ENCODE data around the gene GPSM1. TPM values are rescaled to one million over a fixed set of nuclear protein-coding genes. Genes with fewer than 3 reads are reported as not detected.

The GPSM1 gene
- total RNA-seq, 1 donor from 2014 or later = 140 TPM

GRCh38 chr9:136355616-136356557 lies 28.5 kb downstream of the GPSM1 start:
- Mint-ChIP-seq H3K4me3 (ENCODE audit: unreplicated experiment) (no peak overlapping the region), H3K9me3 (ENCODE audit: unreplicated experiment) (peaks cover 14% of the 10 kb centered on the region), H3K36me3 (ENCODE audit: unreplicated experiment) (no peaks in the 10 kb centered on the region), H3K27me3 (ENCODE audit: unreplicated experiment) (peaks cover 5% of the 10 kb centered on the region), H3K4me1 (ENCODE audit: low read depth, unreplicated experiment) (peaks cover 2% of the 10 kb centered on the region), H3K27ac (ENCODE audit: unreplicated experiment) (no peak overlapping the region)
- TF ChIP-seq, protein P1, sequence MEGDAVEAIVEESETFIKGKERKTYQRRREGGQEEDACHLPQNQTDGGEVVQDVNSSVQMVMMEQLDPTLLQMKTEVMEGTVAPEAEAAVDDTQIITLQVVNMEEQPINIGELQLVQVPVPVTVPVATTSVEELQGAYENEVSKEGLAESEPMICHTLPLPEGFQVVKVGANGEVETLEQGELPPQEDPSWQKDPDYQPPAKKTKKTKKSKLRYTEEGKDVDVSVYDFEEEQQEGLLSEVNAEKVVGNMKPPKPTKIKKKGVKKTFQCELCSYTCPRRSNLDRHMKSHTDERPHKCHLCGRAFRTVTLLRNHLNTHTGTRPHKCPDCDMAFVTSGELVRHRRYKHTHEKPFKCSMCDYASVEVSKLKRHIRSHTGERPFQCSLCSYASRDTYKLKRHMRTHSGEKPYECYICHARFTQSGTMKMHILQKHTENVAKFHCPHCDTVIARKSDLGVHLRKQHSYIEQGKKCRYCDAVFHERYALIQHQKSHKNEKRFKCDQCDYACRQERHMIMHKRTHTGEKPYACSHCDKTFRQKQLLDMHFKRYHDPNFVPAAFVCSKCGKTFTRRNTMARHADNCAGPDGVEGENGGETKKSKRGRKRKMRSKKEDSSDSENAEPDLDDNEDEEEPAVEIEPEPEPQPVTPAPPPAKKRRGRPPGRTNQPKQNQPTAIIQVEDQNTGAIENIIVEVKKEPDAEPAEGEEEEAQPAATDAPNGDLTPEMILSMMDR (IDR thresholded peaks at IDR 0.05; ENCODE audit: partially characterized antibody, unreplicated experiment) = no peak
- DNase-seq = no peak

DNA sequence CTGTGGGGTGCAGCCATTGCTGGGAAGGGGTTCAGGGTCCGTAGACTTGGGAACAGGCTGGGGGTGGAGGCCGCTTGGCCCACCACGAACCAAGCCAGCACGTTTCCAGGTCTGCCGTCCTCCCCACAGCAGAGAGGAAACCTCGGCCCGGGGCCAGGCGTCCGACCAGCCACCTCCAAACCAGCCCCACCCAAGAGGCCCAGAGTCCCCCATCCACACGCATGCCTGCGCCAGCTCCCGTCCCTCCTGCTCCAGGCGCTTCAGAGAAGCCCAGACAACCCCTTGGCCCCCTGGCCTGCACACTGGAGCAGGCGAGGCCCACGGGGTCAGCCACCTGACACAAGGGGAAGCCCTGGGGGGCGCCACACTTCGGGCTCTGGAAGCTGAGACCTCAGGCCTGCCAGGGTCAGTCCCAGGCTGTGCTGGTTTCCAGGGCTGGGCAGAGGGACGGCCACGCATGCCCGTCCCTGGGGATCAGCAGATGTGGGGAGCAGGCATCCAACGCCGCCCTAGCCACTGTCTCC lies 29.9 kb downstream of the GPSM1 start:
- Mint-ChIP-seq H3K4me1 (ENCODE audit: low read depth, unreplicated experiment) (peaks cover 2% of the 10 kb centered on the region), H3K27me3 (ENCODE audit: unreplicated experiment) (peaks cover 5% of the 10 kb centered on the region), H3K4me3 (ENCODE audit: unreplicated experiment) (no peak overlapping the region), H3K27ac (ENCODE audit: unreplicated experiment) (no peak overlapping the region), H3K36me3 (ENCODE audit: unreplicated experiment) (no peaks in the 10 kb centered on the region), H3K9me3 (ENCODE audit: unreplicated experiment) (peaks cover 12% of the 10 kb centered on the region)
- no peak for DNase-seq
- TF ChIP-seq, protein P1 (IDR thresholded peaks at IDR 0.05; ENCODE audit: partially characterized antibody, unreplicated experiment) = no peak

- Mint-ChIP-seq H3K4me1 (ENCODE audit: low read depth, unreplicated experiment) (peaks cover 3% of the 10 kb centered on the region), H3K27ac (ENCODE audit: unreplicated experiment) (no peak overlapping the region), H3K36me3 (ENCODE audit: unreplicated experiment) (no peaks in the 10 kb centered on the region), H3K4me3 (ENCODE audit: unreplicated experiment) (no peak overlapping the region), H3K27me3 (ENCODE audit: unreplicated experiment) (peaks cover 8% of the 10 kb centered on the region), H3K9me3 (ENCODE audit: unreplicated experiment) (peaks cover 13% of the 10 kb centered on the region)
- TF ChIP-seq, protein P1 (IDR thresholded peaks at IDR 0.05; ENCODE audit: partially characterized antibody, unreplicated experiment) = no peak
- DNase-seq = no peak
Measured at GRCh38 chr9:136358016-136358415, 30.7 kb downstream of the GPSM1 start.

GRCh38 chr9:136358888-136359287 lies 31.5 kb downstream of the GPSM1 start:
- Mint-ChIP-seq H3K36me3 (ENCODE audit: unreplicated experiment) (no peaks in the 10 kb centered on the region), H3K27me3 (ENCODE audit: unreplicated experiment) (peaks cover 9% of the 10 kb centered on the region), H3K4me3 (ENCODE audit: unreplicated experiment) (no peak overlapping the region), H3K4me1 (ENCODE audit: low read depth, unreplicated experiment) (peaks cover 3% of the 10 kb centered on the region), H3K27ac (ENCODE audit: unreplicated experiment) (no peak overlapping the region), H3K9me3 (ENCODE audit: unreplicated experiment) (peaks cover 11% of the 10 kb centered on the region)
- TF ChIP-seq, protein P1 (IDR thresholded peaks at IDR 0.05; ENCODE audit: partially characterized antibody, unreplicated experiment) = no peak
- no peak for DNase-seq
